ENCODE results near the gene SDCCAG8. TPM values are rescaled to one million over a fixed set of nuclear protein-coding genes. Genes with fewer than 3 reads are reported as not detected.

Gene SDCCAG8
- total and polyA plus RNA-seq, 4 donors = 8.5 to 25.8 (median 17.5) TPM

GRCh38 chr1:243542739-243543415 lies 287.0 kb downstream of the SDCCAG8 start:
- 71% methylated on average over 7 of the region's 7 CpGs for WGBS
- TF ChIP-seq NR2F2 (IDR thresholded peaks at IDR 0.05) (no peak), FOXA1 (IDR thresholded peaks at IDR 0.05) (no peak), RXRA (IDR thresholded peaks at IDR 0.05) (no peak), HNF4A (conservative IDR thresholded peaks at IDR 0.05) (no peak), YY1 (IDR thresholded peaks at IDR 0.05) (no peak), EGR1 (IDR thresholded peaks at IDR 0.05; ENCODE audit: low read depth in 2 of 2) (no peak), TAF1 (conservative IDR thresholded peaks at IDR 0.05) (no peak), GABPA (IDR thresholded peaks at IDR 0.05 in 1 of 2, conservative IDR thresholded peaks at IDR 0.05 in 1 of 2) (no peak), ZBTB33 (IDR thresholded peaks at IDR 0.05) (no peak), RAD21 (IDR thresholded peaks at IDR 0.05) (no peak), REST (IDR thresholded peaks at IDR 0.05) (no peak), HNF4G (IDR thresholded peaks at IDR 0.05) (no peak), JUND (IDR thresholded peaks at IDR 0.05) (no peak), SP1 (IDR thresholded peaks at IDR 0.05) (no peak), ATF3 (IDR thresholded peaks at IDR 0.05) (no peak), FOXA2 (IDR thresholded peaks at IDR 0.05) (no peak)
- TF ChIP-seq, protein P1, sequence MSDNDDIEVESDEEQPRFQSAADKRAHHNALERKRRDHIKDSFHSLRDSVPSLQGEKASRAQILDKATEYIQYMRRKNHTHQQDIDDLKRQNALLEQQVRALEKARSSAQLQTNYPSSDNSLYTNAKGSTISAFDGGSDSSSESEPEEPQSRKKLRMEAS (IDR thresholded peaks at IDR 0.05) = no peak
- TF ChIP-seq, protein P2, sequence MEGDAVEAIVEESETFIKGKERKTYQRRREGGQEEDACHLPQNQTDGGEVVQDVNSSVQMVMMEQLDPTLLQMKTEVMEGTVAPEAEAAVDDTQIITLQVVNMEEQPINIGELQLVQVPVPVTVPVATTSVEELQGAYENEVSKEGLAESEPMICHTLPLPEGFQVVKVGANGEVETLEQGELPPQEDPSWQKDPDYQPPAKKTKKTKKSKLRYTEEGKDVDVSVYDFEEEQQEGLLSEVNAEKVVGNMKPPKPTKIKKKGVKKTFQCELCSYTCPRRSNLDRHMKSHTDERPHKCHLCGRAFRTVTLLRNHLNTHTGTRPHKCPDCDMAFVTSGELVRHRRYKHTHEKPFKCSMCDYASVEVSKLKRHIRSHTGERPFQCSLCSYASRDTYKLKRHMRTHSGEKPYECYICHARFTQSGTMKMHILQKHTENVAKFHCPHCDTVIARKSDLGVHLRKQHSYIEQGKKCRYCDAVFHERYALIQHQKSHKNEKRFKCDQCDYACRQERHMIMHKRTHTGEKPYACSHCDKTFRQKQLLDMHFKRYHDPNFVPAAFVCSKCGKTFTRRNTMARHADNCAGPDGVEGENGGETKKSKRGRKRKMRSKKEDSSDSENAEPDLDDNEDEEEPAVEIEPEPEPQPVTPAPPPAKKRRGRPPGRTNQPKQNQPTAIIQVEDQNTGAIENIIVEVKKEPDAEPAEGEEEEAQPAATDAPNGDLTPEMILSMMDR (IDR thresholded peaks at IDR 0.05; ENCODE audit: low read depth, low read length, missing input control) = no peak
- Histone ChIP-seq H3K4me1 (ENCODE audit: control insufficient read depth in 4 of 4, insufficient read depth in 4 of 4, low read length in 3 of 4) (no peaks in the 10 kb centered on the region), H3K27me3 (ENCODE audit: control insufficient read depth in 4 of 4, insufficient read depth in 4 of 4, low read length in 3 of 4) (no peaks in the 10 kb centered on the region), H3K27ac (ENCODE audit: low read depth in 1 of 2, low read length in 2 of 2) (no peak overlapping the region), H3K9ac (ENCODE audit: low read depth in 1 of 2, low read length in 2 of 2) (no peak overlapping the region), H3K9me3 (ENCODE audit: control insufficient read depth in 4 of 4, low read length in 3 of 4) (no peaks in the 10 kb centered on the region), H3K4me3 (ENCODE audit: low read depth in 1 of 3, low read length in 3 of 3) (no peak overlapping the region), H3K36me3 (ENCODE audit: control insufficient read depth in 4 of 4, insufficient read depth in 3 of 4, low read depth in 1 of 4, low read length in 3 of 4) (no peaks in the 10 kb centered on the region)
- no peak for DNase-seq (ENCODE audit: low spot score)
